NCI-H2227 treated with DMSO at 0.1 percent for 48 hours (cell line): Measurements from ENCODE around the gene FAF1.
A peak's percentile ranks its signal among the peaks of the same experiment; 100 is the strongest.

Experiments used
- DNase-seq: peaks from one replicate; lab custom pipeline; 2025; lab: John Stamatoyannopoulos, UW

The FAF1 gene

GRCh38 chr1:50700621-50701020 lies 259.4 kb downstream of the FAF1 start:
- no peak for DNase-seq

DNA sequence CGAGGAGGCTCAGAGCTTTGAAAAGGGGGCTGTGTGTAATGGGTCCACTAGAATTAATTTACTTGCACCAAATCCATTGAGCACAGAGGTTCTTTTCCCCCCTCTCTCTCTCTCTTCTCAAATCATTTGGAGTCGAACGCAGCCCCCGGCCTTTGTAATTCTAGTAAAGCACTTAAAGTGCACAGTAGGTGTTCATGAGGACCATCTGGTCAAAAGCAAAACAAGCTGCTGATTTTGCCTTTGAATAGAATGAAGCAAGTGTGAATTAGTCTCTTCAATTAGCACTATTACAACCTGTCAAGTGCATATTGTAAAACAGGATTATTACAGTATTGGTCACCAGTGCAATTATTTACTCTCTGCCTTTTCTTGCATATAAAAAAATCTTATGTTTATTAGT lies 259.9 kb downstream of the FAF1 start:
- DNase-seq: peak; percentile 19

GRCh38 chr1:50699795-50700194 lies 260.3 kb downstream of the FAF1 start:
- DNase-seq: no peak

DNA sequence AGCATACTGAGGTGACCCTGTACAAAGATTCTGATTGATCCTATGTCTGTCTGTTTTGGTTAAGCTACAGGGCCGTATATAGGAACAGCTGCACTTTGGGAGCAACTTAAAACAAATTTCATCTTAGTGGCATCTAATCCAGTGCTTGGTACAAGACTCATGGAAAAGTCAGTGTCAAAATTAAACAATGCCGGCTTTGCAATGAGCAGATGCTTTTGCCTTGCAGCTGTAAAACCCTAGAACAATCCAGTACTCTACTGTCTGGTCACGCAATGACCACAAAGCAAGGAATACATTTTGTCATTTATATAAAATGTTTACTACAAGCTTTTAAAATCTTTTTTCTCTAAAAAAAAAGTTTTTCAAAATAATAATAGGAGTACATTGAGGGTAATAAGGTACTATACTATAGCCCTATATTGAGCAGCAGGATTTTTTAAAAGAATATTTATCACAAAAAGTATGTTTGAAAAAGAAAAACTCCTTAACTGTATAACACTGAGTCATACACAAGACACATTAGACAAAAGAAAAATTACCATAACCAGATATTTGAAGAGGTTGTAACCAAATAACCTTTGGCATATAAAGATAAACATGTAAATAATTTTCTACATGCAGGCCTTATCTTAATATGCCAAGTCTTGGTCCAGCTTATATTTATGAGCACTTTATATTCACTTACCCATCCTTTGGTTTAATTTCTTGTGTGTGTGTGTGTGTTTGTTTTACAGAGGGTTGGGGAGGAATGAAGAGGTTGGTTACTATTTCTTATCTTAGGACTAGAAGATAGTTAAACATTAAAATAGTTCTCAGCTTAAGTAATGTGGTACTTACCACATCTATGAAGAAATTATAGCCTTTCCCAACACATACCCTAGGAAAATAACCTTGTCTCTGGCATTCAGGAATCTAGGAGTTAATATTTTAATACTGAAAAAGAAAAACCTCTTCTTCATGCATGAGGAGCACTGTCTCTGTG lies 262.3 kb downstream of the FAF1 start:
- DNase-seq: no peak

DNA sequence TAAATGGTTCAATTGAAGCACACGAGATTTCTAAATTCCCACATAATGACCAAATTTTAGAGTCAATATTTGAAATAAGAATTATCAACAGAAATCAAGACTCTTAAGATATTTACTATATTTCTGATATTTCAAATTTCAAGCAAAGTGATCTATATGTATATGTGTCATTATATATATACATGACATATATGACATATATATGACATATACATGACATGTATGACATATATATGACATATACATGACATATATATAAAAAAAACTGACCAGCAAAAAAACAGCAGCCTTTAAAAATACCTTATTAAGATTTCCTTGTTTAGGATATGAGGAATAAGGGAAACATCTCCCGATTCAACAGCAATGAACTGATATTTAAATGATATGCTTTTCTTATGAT lies 266.2 kb downstream of the FAF1 start:
- DNase-seq: no peak

GRCh38 chr1:50684185-50684584 lies 275.9 kb downstream of the FAF1 start:
- DNase-seq: no peak

DNA sequence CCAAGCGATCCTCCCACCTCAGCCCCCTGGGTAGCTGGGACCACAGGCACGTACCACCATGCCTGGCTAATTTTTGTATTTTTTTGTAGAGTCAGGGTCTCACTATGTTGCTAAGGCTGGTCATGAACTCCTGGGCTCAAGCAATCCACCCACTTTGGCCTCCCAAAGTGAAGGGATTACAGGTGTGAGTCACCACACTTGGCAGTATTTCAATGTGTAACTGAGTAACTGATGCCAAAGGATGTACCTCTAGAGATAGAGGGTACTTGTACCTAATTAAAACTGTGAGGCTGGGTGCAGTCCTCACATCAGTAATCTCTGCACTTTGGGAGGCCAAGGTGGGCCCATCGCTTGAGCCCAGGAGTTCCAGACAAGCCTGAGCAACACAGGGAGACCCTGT lies 278.1 kb downstream of the FAF1 start:
- DNase-seq: no peak

GRCh38 chr1:50667710-50668356 lies 292.2 kb downstream of the FAF1 start:
- DNase-seq: no peak

- no peak for DNase-seq
Observed at GRCh38 chr1:50667272-50667671, 292.8 kb downstream of the FAF1 start.

- no peak for DNase-seq
Observed at GRCh38 chr1:50666849-50667248, 293.2 kb downstream of the FAF1 start.

DNA sequence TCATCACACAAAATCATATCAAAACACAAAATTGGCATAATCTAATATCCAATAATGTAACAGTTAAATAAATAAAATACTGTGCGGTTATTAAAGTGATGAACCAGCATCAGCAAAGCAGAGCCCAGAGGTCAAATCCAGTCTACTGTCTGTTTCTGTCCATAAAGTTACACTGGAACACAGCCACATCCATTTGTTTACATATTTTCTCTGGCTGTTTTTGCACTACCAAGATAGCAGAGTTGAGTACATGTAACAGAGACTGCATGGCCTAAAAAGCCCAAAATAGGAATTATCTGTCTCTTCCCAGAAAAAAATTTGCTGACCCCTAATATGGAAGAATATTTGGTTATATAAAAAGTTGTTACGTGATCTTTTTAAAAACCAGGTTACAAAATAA lies 294.7 kb downstream of the FAF1 start:
- no peak for DNase-seq

GRCh38 chr1:50661626-50662025 lies 298.4 kb downstream of the FAF1 start:
- no peak for DNase-seq

DNA sequence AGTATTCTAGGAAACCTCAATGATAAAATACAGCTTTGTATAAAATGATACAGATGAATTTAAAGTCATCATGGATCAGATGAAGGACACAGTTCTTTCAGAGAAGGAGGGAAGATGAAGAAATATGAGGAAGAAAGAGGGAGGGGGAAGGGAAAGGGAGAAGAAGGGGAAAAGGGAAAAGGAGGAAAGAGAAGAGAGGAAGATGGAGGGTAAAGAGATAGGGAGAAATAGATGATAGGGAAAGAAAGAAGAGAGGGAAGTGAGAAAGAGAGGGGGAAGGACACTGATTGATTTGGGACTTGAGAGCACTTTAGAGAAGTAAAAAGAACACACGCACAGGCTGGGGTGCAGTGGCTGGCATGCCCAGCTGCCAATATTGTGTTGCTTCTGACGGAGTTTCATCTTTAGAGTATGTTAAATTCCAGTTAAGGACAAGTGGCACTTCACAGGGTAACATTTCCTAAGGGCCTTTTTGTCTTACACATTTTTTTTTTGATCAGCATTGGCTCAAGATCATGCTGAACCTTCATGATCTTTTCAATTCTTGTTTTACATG lies 300.9 kb downstream of the FAF1 start:
- DNase-seq: no peak

- no peak for DNase-seq
Observed at GRCh38 chr1:50658459-50659076, 301.5 kb downstream of the FAF1 start.

DNA sequence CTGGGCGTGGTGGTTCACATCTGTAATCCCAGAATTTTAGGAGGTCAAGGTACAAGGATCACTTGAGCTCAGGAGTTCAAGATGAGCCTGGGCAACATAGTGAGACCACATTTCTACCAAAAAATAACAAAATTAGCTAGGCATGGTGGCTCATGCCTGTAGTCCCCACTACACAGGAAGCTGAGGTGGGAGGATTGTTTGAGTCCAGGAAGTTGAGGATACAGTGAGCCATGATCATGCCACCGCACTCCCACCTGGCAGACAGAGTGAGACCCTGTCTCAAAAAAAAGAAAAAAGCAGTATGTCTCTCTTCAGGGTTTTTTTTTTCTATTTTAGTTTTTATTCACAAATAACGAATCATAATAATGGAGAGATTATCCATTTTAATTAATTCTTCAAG lies 303.1 kb downstream of the FAF1 start:
- no peak for DNase-seq

- no peak for DNase-seq
Observed at GRCh38 chr1:50651476-50652263, 308.4 kb downstream of the FAF1 start.

DNA sequence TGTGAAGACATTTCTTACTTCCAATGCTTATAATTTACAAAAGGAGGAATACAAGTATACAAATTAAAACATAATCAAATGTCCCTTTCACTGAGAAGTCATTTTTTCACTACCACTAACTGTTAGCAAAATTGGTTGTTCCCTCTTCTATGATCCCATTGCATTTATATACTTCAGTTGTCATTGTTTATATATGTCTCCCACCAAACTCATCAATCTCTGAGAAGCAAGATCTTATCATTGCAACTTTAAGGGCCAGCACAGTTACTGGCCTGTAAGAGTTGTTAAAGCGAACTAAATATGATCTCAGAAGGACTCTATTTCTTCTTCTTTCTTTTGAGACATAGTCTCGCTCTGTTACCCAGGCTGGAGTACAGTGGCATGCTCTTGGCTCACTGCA lies 313.5 kb downstream of the FAF1 start:
- DNase-seq: no peak

- no peak for DNase-seq
Observed at GRCh38 chr1:50645139-50645538, 314.9 kb downstream of the FAF1 start.

DNA sequence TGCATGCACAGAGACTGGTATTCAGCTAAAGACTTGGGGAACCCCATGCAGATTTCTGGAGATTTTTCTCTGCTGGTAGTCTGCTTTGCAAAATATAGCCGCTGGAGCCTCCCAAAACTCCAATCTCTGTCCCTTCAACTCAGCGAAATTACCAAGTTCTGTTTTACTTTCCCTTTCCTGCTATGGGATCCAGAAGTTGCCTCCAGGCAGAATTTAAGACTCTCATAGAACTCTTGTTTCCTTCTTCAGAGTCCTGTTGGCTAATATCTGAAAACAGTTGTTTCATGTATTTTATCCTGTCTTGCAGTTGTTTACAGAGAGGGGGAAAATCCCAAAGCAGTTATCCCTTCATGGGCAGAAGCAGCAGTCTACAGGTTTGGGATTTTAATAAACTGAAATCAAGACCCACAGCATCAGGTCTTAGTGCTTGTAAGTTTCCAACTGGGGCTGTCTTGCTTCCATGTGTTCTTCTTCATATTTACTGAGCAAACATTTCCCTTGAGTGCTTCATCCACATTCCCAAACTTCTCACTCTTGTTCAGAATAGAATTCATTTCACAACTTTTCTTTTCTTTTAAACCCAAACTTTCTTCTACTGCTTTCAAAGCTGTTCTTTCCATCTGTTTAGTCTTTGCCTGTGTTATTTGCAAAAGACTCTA lies 315.5 kb downstream of the FAF1 start:
- no peak for DNase-seq

- no peak for DNase-seq
Observed at GRCh38 chr1:50637460-50637859, 322.6 kb downstream of the FAF1 start.

DNA sequence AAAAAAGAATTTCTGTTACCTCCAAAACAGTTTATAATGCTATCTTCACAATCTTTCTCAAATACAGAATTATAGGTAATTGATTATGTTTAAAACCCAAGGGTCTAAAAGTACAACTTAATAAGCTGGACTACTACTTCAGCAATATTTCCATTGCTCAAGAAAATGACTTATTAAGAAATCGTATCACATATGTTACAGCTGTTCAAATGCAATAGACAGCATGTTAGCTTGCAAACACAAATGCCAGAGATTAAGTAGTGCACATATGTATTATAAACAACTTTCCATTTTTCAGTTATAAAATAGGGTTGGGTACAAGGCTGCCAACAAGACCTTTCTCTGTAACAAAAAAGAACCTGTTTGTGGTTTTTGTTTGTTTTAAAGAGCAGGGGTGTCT lies 325.8 kb downstream of the FAF1 start:
- no peak for DNase-seq
